Motor neuron (in vitro differentiated cells): Measurements from ENCODE around the gene PALMD. TPM values are rescaled to one million over a fixed set of nuclear protein-coding genes. Genes with fewer than 3 reads are reported as not detected.
A peak's percentile ranks its signal among the peaks of the same experiment; 100 is the strongest.

Source experiments
- ATAC-seq, 8 experiments: fragments of 200-7000 bp; cut with Tn5 transposase; replicated peaks in 6 of 8; 2 replicates each; pipeline ENCODE4 v1.8.0; 2021; ENCODE audit warnings: mild to moderate bottlenecking in 8 of 8, moderate library complexity in 8 of 8
- H3K27ac ChIP-seq, 2 donors: fragments of 250-450 bp; sonication (Bioruptor Pico); 2 replicates each; pipeline ENCODE4 v1.9.0; 2021; ENCODE audit warnings: antibody characterized with exemption in 2 of 2, mild to moderate bottlenecking in 2 of 2, moderate library complexity in 1 of 2
- H3K4me1 ChIP-seq, 2 donors: fragments of 250-450 bp; sonication (Bioruptor Pico); replicated peaks in 1 of 2; 2 replicates each; pipeline ENCODE4 v1.6.1; 2021; ENCODE audit warnings: antibody characterized with exemption in 2 of 2, mild to moderate bottlenecking in 2 of 2, moderate library complexity in 1 of 2
- H3K4me3 ChIP-seq, 5 donors: fragments of 250-450 bp; sonication (Bioruptor Pico); 2 replicates each; pipeline ENCODE4 v1.9.0; 2021; ENCODE audit warnings: antibody characterized with exemption in 5 of 5, mild to moderate bottlenecking in 5 of 5, moderate library complexity in 4 of 5
- WGBS, 10 experiments: fragments of 450-650 bp; shearing (Covaris generic); methylation state at CpG; one replicate each; pipeline ENCODE4 v1.0.0; 2022; 5-methylcytosine and 5-hydroxymethylcytosine counted together
- in situ Hi-C, 9 experiments: fragments of 400-800 bp; cut with MboI; loops; one replicate each; pipeline ENCODE4 v1.15.0; 2021; ENCODE audit warnings: low sequenced_read_pairs in 9 of 9, low pct_unique_long_range_greater_than_20kb in 2 of 9; ENCODE audit not compliant: unreplicated experiment in 9 of 9
- total RNA-seq, 8 experiments: library from RNA; unstranded; fragments of 300-600 nt; gene quantifications; 2 replicates each; pipeline versions ENCODE4 v1.2.3 to v1.2.4, GENCODE V29; 2022

PALMD gene
- total RNA-seq, 8 experiments from 2014 or later: 0.92 to 40.4 (median 2.0) TPM

DNA sequence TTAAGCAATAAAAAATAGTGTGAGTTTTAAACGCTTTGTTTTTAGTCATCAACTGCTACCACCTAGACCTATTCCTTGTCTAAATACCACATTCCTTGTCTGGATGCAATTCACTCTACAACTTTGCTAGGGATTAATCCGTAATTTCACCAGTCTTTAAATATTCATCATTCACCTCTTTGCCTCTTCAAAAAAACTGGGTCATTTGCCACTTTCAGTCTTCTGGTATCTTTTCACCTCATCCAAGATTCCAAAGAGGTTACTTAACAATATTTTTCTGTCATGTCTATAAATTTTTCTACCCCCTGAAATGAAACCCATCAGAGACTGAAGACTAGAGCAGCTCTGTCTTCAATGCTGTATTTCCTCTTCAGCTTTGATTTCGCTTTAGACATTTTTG, 9.5 kb downstream of the PALMD start:
- Histone ChIP-seq H3K4me3 (no peak overlapping the region), H3K27ac (no peak overlapping the region), H3K4me1 (peaks cover 0 to 11% of the 10 kb centered on the region in 2 donors)
- ATAC-seq: no peak
- in situ Hi-C loops: no loop called here
- 54 to 100% (median 89%) methylated on average over 2 to 3 of the region's 3 CpGs for WGBS, 10 experiments

DNA sequence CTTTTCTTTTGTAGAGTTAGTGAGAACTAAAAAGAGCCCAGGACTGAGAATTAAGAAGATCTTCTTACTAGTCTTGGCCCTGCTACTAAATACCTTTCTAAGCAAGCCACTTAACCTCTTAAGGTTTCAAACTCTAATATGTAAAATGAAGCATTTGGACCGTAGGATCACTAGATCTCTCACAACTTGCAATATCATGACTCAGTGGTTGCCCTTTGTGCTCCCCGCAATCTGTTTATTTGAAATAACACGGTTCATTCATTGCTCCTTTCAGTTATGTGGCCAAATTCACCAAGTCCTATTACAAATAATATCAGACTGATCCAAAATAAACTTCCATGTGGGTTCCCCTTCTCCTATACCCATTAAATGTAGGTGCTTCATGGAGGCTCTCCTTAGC, 10.8 kb downstream of the PALMD start:
- in situ Hi-C loops: no loop called here
- ATAC-seq: no peak
- no peak overlapping the region for H3K27ac ChIP-seq

DNA sequence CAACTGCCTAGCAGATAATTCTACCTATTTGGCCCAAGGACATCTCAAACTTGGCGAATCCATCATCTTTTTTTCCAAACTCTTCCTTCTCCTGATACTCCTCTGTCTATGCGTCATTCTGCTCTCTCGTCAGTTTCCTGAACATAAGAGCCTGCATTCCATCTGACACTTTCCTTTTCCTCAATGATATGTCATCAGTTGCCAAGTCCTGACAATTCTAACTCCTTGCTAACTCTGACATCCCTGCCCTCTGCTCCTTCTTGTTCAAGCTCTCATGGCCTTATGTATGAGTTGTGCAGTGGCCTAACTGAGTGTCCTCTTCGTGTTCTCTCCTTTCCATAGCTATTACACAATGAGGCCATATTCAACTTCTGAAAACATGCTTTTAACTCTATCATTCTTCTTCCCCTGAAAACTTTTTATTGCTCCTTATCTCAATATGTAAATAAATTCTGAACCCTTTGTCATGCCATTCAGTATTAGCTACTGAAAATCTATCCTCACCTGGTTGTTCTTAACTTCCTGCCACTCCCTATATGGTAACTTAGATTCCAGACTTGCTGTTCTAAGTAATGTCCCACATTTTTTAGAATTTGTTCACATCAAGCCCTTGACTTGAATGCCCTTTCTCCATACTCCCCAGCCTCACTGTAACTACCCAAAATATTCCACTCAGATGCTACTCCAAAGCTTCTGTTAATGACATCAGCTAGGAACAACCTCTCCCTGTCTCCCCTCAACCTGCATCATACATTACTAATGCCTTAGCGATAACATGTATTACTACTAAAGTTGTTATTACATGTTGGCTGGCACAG, 11.5 kb downstream of the PALMD start:
- no peak for ATAC-seq
- Histone ChIP-seq H3K27ac (no peak overlapping the region), H3K4me1 (peaks cover 0 to 7% of the 10 kb centered on the region in 2 donors), H3K4me3 (no peak overlapping the region)
- WGBS, 10 experiments: 75 to 100% (median 90%) methylated on average over 2 to 5 of the region's 5 CpGs
- in situ Hi-C loops: no loop called here

More for the DNA sequence above, 10.8 kb downstream of the PALMD start:
- no peak overlapping the region for H3K4me3 ChIP-seq
- 50 to 97% (median 82%) methylated on average over 2 to 3 of the region's 3 CpGs; no CpG with 5 or more reads in 3 of the 10 experiments for WGBS, 10 experiments
- H3K4me1 ChIP-seq: peaks cover 0 to 7% of the 10 kb centered on the region in 2 donors

GRCh38 chr1:99658031-99658290, 12.0 kb downstream of the PALMD start:
- WGBS, 10 experiments: 60 to 100% (median 99%) methylated on average over 1 to 3 of the region's 3 CpGs; no CpG with 5 or more reads in 2 of the 10 experiments
- ATAC-seq: no peak
- in situ Hi-C loops: no loop called here
- H3K4me3 ChIP-seq: no peak overlapping the region
- peaks cover 0 to 3% of the 10 kb centered on the region in 2 donors for H3K4me1 ChIP-seq
- no peak overlapping the region for H3K27ac ChIP-seq

- in situ Hi-C loops: no loop called here
- Histone ChIP-seq H3K4me3 (no peak overlapping the region), H3K4me1 (no peaks in the 10 kb centered on the region), H3K27ac (no peak overlapping the region)
- peak in 4 of 8 experiments; percentile 23 to 75 (median 45) for ATAC-seq
- WGBS, 10 experiments: 0 to 100% (median 71%) methylated on average over 1 to 2 of the region's 2 CpGs; no CpG with 5 or more reads in 3 of the 10 experiments
Observed at GRCh38 chr1:99659755-99660210, 13.9 kb downstream of the PALMD start.

GRCh38 chr1:99660496-99660895, 14.6 kb downstream of the PALMD start:
- no peaks in the 10 kb centered on the region for H3K4me1 ChIP-seq
- H3K4me3 ChIP-seq: no peak overlapping the region
- no peak for ATAC-seq
- WGBS, 10 experiments: 69 to 100% (median 97%) methylated on average over 1 to 2 of the region's 2 CpGs; no CpG with 5 or more reads in 2 of the 10 experiments
- H3K27ac ChIP-seq: no peak overlapping the region
- in situ Hi-C loops: no loop called here

GRCh38 chr1:99661780-99662179, 15.9 kb downstream of the PALMD start:
- ATAC-seq: no peak
- Histone ChIP-seq H3K4me3 (no peak overlapping the region), H3K4me1 (peaks cover 0 to under 1% of the 10 kb centered on the region in 2 donors), H3K27ac (no peak overlapping the region)
- in situ Hi-C loops: no loop called here
- 42 to 100% (median 91%) methylated on average over 2 to 3 of the region's 3 CpGs for WGBS, 10 experiments

DNA sequence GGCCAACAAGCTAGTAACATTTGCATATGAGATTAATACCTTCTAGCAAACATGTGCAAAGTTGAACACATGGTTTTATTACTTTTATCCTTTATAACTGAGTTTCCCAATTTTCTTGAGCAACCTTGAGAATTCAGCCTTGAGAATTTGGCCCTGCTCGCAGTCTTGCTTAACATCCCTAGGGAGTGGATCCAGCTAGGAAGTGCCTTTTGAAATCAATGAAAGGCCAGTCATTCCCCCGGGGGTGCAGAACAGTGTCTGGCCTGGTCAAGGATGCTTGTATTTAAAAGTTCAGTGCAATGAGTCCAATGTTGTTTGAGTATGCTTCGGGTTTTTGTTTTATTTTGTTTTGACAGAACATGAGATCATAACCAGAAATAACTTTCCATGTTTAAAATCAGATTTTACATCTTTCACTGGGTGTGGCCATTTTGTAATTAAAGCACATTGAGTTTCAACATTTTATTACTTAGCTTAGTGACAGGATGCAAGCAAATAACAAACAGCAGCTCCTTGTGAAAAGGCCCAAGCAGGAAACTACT, 16.7 kb downstream of the PALMD start:
- peak in 3 of 8 experiments; percentile 68 to 96 (median 95) for ATAC-seq
- in situ Hi-C loops: no loop called here
- Histone ChIP-seq H3K4me3 (no peak overlapping the region), H3K27ac (no peak overlapping the region), H3K4me1 (peaks cover 0 to 2% of the 10 kb centered on the region in 2 donors)
- WGBS, 10 experiments: 0 to 86% (median 48%) methylated on average over 1 to 3 of the region's 3 CpGs; no CpG with 5 or more reads in 1 of the 10 experiments

DNA sequence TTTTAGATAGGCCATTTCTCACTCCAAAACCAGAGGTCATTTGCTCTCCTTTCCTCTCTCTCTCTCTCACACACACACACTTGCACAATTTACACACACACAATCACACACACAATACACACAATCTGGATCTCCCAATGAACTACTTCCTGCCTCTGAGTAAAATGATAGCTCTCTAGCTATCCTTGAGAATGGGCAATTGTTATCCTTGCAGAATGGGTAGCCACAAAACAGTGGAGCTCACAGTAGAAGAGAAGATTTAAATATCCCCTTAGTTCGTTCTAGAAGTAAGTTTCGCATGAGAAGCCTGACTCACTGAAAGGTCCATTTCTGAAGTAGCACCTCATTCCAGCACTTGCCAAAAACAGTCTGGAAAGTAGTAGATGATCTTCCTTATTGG, 17.6 kb downstream of the PALMD start:
- H3K27ac ChIP-seq: no peak overlapping the region
- H3K4me1 ChIP-seq: peaks cover 0 to 2% of the 10 kb centered on the region in 2 donors
- H3K4me3 ChIP-seq: no peak overlapping the region
- ATAC-seq: no peak
- in situ Hi-C loops: no loop called here
- 80 to 100% (median 89%) methylated on average over 1 to 2 of the region's 2 CpGs; no CpG with 5 or more reads in 3 of the 10 experiments for WGBS, 10 experiments

GRCh38 chr1:99665212-99665611, 19.3 kb downstream of the PALMD start:
- H3K27ac ChIP-seq: no peak overlapping the region
- no peak for ATAC-seq
- peaks cover 0 to 2% of the 10 kb centered on the region in 2 donors for H3K4me1 ChIP-seq
- in situ Hi-C loops: no loop called here
- WGBS, 10 experiments: 22 to 92% (median 65%) methylated on average over 1 of the region's 1 CpG
- H3K4me3 ChIP-seq: no peak overlapping the region

GRCh38 chr1:99669376-99669775, 23.5 kb downstream of the PALMD start:
- Histone ChIP-seq H3K4me3 (no peak overlapping the region), H3K4me1 (peaks cover 29 to 34% of the 10 kb centered on the region in 2 donors), H3K27ac (no peak overlapping the region)
- in situ Hi-C loops: no loop called here
- ATAC-seq: no peak
- WGBS, 10 experiments: 17 to 100% (median 91%) methylated on average over 1 to 4 of the region's 4 CpGs

DNA sequence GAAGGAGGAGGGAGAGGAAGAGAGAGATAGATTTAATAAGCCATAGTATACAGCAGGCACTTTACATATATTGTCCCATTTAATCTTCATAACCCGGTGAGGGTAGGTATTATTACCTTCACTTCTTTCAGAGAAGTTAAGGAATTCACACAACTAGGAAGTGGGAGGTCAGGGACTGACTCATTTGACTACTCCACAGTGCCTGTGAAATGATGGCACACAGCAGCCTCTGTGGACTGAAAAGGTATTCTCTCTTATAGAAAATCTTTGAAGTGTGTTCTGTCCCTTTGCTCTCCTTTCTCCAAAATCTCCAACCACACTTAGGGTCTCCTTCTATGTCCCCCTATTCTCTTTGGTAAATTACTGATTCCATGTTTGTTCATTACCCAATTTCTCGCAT, 23.9 kb downstream of the PALMD start:
- 80 to 100% (median 96%) methylated on average over 1 to 2 of the region's 2 CpGs; no CpG with 5 or more reads in 2 of the 10 experiments for WGBS, 10 experiments
- ATAC-seq: no peak

DNA sequence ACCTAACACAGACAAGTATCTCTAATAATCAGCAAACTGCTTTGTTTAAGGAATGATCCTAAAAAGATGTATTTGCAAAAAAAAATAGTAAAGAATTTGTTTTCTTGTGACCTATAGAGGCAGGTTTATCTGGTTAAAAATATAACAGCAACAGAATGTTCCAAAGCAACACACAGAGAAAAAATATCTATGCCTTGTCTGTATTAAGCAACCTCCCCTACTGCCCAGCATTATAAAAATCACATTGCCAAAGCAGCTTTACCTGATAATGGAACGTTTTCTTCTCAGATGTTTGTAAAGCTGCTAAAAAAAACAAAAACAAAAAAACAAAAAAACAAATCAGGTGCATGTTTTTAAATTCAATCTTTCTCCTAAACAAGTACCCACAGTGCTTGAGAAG, 24.7 kb downstream of the PALMD start:
- no peak for ATAC-seq
- in situ Hi-C loops: no loop called here
- no peak overlapping the region for H3K4me3 ChIP-seq
- H3K27ac ChIP-seq: no peak overlapping the region
- peaks cover 41 to 44% of the 10 kb centered on the region in 2 donors for H3K4me1 ChIP-seq
- WGBS, 10 experiments: 0 to 88% (median 57%) methylated on average over 1 of the region's 1 CpG; no CpG with 5 or more reads in 1 of the 10 experiments

More for the DNA sequence above, 23.9 kb downstream of the PALMD start:
- in situ Hi-C loops: no loop called here
- Histone ChIP-seq H3K4me3 (no peak overlapping the region), H3K4me1 (peaks cover 33 to 39% of the 10 kb centered on the region in 2 donors), H3K27ac (no peak overlapping the region)
